BE2C (cell line): ENCODE measurements around the gene TMOD2.

Experiments
- DNase-seq: peaks from one replicate; pipeline ENCODE4 v3.0.0-alpha.2; 2020
- H3K27me3 ChIP-seq: fragments of 250-450 bp; sonication (Bioruptor Pico); 2 replicates; pipeline ENCODE4 v1.5.1; 2020; ENCODE audit warnings: mild to moderate bottlenecking
- H3K36me3 ChIP-seq: fragments of 250-450 bp; sonication (Bioruptor Pico); 2 replicates; pipeline ENCODE4 v1.5.1; 2020; ENCODE audit warnings: mild to moderate bottlenecking
- H3K4me1 ChIP-seq: fragments of 250-450 bp; sonication (Bioruptor Pico); 2 replicates; pipeline ENCODE4 v1.5.1; 2020
- H3K4me3 ChIP-seq: 2 replicates; pipeline ENCODE4 v1.5.1; 2011; ENCODE audit warnings: low read depth, low read length
- H3K9me3 ChIP-seq: fragments of 250-450 bp; sonication (Bioruptor Pico); 2 replicates; pipeline ENCODE4 v1.5.1; 2020
- CTCF ChIP-seq: IDR thresholded peaks from 2 replicates; pipeline ENCODE4 v1.5.1; 2012; ENCODE audit warnings: mild to moderate bottlenecking, low read depth, low read length

The TMOD2 gene

DNA sequence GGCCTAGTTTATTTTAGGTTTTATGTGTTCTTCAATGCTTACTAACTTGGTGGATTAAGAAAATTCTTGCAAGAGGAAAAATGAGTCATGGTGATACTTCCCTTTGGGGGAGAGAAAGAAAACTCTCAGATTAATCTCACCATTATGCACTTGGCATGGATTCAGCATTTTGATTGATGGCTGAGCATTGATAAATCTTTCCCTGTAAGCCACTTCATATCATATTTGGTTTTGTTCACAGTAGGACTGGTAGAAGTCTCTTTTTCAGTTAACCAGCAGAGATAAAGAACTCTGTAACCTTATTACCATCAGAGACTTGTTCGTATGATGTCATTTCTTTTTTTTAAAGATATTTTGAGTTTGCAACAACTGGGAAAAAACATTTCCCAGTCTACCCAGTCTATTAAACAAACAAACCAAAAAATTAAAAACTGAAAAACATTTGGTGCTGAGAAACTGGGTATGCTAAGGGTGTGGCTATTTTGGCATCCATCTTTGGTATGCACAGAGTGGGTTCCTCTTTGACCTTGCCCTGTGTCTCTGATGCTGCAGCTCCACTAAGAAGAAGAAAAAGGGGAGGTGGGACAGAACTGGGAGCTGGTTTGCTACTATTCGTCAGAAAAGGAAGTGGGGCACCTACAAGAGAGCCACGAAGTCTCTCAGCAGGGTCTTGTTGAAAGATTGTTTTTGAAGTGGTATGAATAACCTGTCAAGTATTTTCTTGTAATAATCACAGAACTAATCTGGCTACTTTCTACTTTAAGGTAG, 95.2 kb downstream of the TMOD2 start:
- DNase-seq, result no peak
- Histone ChIP-seq H3K9me3 (no peaks in the 10 kb centered on the region), H3K4me1 (peaks cover 13% of the 10 kb centered on the region), H3K4me3 (no peak overlapping the region), H3K27me3 (no peaks in the 10 kb centered on the region), H3K36me3 (no peaks in the 10 kb centered on the region)
- no peak for TF ChIP-seq CTCF

GRCh38 chr15:51848811-51849210, 97.4 kb downstream of the TMOD2 start:
- no peak for DNase-seq
- no peaks in the 10 kb centered on the region for H3K27me3 ChIP-seq
- no peak for TF ChIP-seq CTCF
- no peaks in the 10 kb centered on the region for H3K36me3 ChIP-seq
- no peak overlapping the region for H3K4me3 ChIP-seq
- H3K4me1 ChIP-seq, result peaks cover 13% of the 10 kb centered on the region
- H3K9me3 ChIP-seq, result no peaks in the 10 kb centered on the region

GRCh38 chr15:51849860-51850259, 98.5 kb downstream of the TMOD2 start:
- H3K27me3 ChIP-seq, result no peaks in the 10 kb centered on the region
- no peak for DNase-seq
- peaks cover 12% of the 10 kb centered on the region for H3K4me1 ChIP-seq
- no peak overlapping the region for H3K4me3 ChIP-seq
- H3K36me3 ChIP-seq, result no peaks in the 10 kb centered on the region
- H3K9me3 ChIP-seq, result no peaks in the 10 kb centered on the region
- TF ChIP-seq CTCF, result no peak

GRCh38 chr15:51853998-51854397, 102.6 kb downstream of the TMOD2 start:
- Histone ChIP-seq H3K4me1 (no peaks in the 10 kb centered on the region), H3K36me3 (no peaks in the 10 kb centered on the region), H3K27me3 (no peaks in the 10 kb centered on the region), H3K4me3 (no peak overlapping the region), H3K9me3 (no peaks in the 10 kb centered on the region)
- TF ChIP-seq CTCF, result no peak
- no peak for DNase-seq

GRCh38 chr15:51855612-51856011, 104.2 kb downstream of the TMOD2 start:
- TF ChIP-seq CTCF, result no peak
- H3K4me1 ChIP-seq, result no peaks in the 10 kb centered on the region
- no peak overlapping the region for H3K4me3 ChIP-seq
- no peak for DNase-seq
- no peaks in the 10 kb centered on the region for H3K27me3 ChIP-seq
- no peaks in the 10 kb centered on the region for H3K36me3 ChIP-seq
- no peaks in the 10 kb centered on the region for H3K9me3 ChIP-seq

DNA sequence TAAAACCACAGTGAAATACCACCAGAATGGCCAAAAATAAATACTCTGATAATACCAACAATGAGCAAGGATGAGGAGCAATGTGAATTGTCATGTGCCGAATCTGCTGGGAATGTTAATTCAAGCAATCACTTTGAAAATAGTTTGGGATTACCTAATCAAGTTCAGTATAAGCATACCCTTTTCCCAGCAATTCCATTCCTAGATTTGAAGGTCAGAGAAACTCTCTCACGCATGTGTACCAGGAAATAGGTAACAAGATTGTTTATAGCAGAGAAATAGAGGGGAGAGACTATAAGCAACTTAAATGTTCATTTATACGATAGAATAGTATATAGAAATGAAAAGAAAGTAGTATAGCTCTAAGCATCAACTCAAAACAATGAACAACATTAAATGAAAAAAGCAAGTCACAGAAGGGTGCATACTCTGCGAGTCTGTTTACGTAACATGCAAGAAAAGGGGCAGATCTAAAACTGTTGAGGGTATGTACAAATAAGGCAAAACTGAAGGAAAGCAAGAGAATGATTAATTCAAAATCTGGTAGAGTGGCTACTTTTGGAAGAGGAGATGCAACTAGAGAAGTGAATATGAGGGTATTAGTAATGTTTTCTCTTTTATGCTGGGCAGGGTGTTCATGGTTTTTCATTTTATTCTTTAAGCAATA, 105.5 kb downstream of the TMOD2 start:
- no peaks in the 10 kb centered on the region for H3K36me3 ChIP-seq
- no peak overlapping the region for H3K4me3 ChIP-seq
- no peak for TF ChIP-seq CTCF
- no peaks in the 10 kb centered on the region for H3K4me1 ChIP-seq
- no peak for DNase-seq
- H3K27me3 ChIP-seq, result no peaks in the 10 kb centered on the region
- H3K9me3 ChIP-seq, result no peaks in the 10 kb centered on the region
